ENCODE measurements around the gene ASAP2.

ASAP2 gene

GRCh38 chr2:9346885-9347284 lies 140.3 kb downstream of the ASAP2 start:
- H3K4me1 ChIP-seq: peaks cover 0 to 12% (median 0%) of the 10 kb centered on the region in 10 experiments; a peak in 3 of 20 replicates
- no peaks in the 10 kb centered on the region for H3K27me3 ChIP-seq
- no peaks in the 10 kb centered on the region for H4K20me1 ChIP-seq
- no peak for TF ChIP-seq Cebpa-rat (IDR thresholded peaks at IDR 0.05)
- no peak overlapping the region for H3K4me2 ChIP-seq
- peaks cover 77 to 100% (median 99%) of the 10 kb centered on the region in 11 experiments for H3K36me3 ChIP-seq
- no peak overlapping the region for H3K27ac ChIP-seq
- H3K4me3 ChIP-seq: no peak overlapping the region
- H3K9me3 ChIP-seq (replicated peaks in 1 of 11): peaks cover 0 to 9% (median 0%) of the 10 kb centered on the region in 11 experiments; a peak in 3 of 22 replicates
- no peak overlapping the region for H3K9ac ChIP-seq

GRCh38 chr2:9347411-9347881 lies 140.8 kb downstream of the ASAP2 start:
- Histone ChIP-seq H3K4me3 (no peak overlapping the region), H3K4me1 (peaks cover 0 to 12% (median 0%) of the 10 kb centered on the region in 10 experiments; a peak in 2 of 20 replicates), H4K20me1 (0 out of 22 replicates have a peak, but pooled peaks cover 0 to 2% (median 0%) of the 10 kb centered on the region in 11 experiments), H3K27ac (no peak overlapping the region), H3K9me3 (replicated peaks in 1 of 11) (peaks cover 0 to 3% (median 0%) of the 10 kb centered on the region in 11 experiments; a peak in 3 of 22 replicates), H3K27me3 (no peaks in the 10 kb centered on the region), H3K9ac (no peak overlapping the region), H3K4me2 (no peak overlapping the region), H3K36me3 (peaks cover 77 to 100% (median 99%) of the 10 kb centered on the region in 11 experiments)
- no peak for TF ChIP-seq Cebpa-rat (IDR thresholded peaks at IDR 0.05)

- no peaks in the 10 kb centered on the region for H3K9me3 ChIP-seq (replicated peaks in 1 of 11)
- peaks cover 89 to 100% (median 100%) of the 10 kb centered on the region in 11 experiments for H3K36me3 ChIP-seq
- H4K20me1 ChIP-seq: 0 out of 22 replicates have a peak, but pooled peaks cover 0 to 5% (median 0%) of the 10 kb centered on the region in 11 experiments
- H3K4me1 ChIP-seq: peaks cover 0 to 8% (median 0%) of the 10 kb centered on the region in 10 experiments; a peak in 3 of 20 replicates
- H3K27ac ChIP-seq: no peak overlapping the region
- TF ChIP-seq Cebpa-rat (IDR thresholded peaks at IDR 0.05): no peak
- no peak overlapping the region for H3K4me2 ChIP-seq
- H3K4me3 ChIP-seq: no peak overlapping the region
- no peaks in the 10 kb centered on the region for H3K27me3 ChIP-seq
- H3K9ac ChIP-seq: no peak overlapping the region
These were observed 147.7 kb downstream of the ASAP2 start for GRCh38 chr2:9354318-9354717.

- TF ChIP-seq Cebpa-rat (IDR thresholded peaks at IDR 0.05): no peak
- Histone ChIP-seq H3K36me3 (peaks cover 88 to 100% (median 100%) of the 10 kb centered on the region in 11 experiments), H3K4me2 (no peak overlapping the region), H3K9me3 (replicated peaks in 1 of 11) (no peaks in the 10 kb centered on the region), H3K4me3 (no peak overlapping the region), H3K9ac (no peak overlapping the region), H3K27ac (no peak overlapping the region), H3K27me3 (no peaks in the 10 kb centered on the region), H3K4me1 (peaks cover 0 to 8% (median 0%) of the 10 kb centered on the region in 10 experiments; a peak in 3 of 20 replicates), H4K20me1 (0 out of 22 replicates have a peak, but pooled peaks cover 0 to 5% (median 0%) of the 10 kb centered on the region in 11 experiments)
These were observed 148.7 kb downstream of the ASAP2 start for GRCh38 chr2:9355270-9355669.

- H3K27me3 ChIP-seq: no peaks in the 10 kb centered on the region
- no peak overlapping the region for H3K4me2 ChIP-seq
These were observed 149.1 kb downstream of the ASAP2 start for GRCh38 chr2:9355716-9356115.

GRCh38 chr2:9356261-9356660 lies 149.6 kb downstream of the ASAP2 start:
- Histone ChIP-seq H3K36me3 (peaks cover 86 to 100% (median 99%) of the 10 kb centered on the region in 11 experiments), H3K27me3 (no peaks in the 10 kb centered on the region), H3K27ac (no peak overlapping the region), H3K4me1 (peaks cover 0 to 8% (median 0%) of the 10 kb centered on the region in 10 experiments; a peak in 3 of 20 replicates), H3K9ac (no peak overlapping the region), H3K4me3 (no peak overlapping the region), H3K4me2 (no peak overlapping the region), H3K9me3 (replicated peaks in 1 of 11) (no peaks in the 10 kb centered on the region), H4K20me1 (0 out of 22 replicates have a peak, but pooled peaks cover 0 to 5% (median 0%) of the 10 kb centered on the region in 11 experiments)
- no peak for TF ChIP-seq Cebpa-rat (IDR thresholded peaks at IDR 0.05)

More at GRCh38 chr2:9355716-9356115, 149.1 kb downstream of the ASAP2 start:
- Histone ChIP-seq H3K9ac (no peak overlapping the region), H3K36me3 (peaks cover 86 to 100% (median 99%) of the 10 kb centered on the region in 11 experiments), H3K4me1 (peaks cover 0 to 8% (median 0%) of the 10 kb centered on the region in 10 experiments; a peak in 3 of 20 replicates), H3K4me3 (no peak overlapping the region), H3K27ac (no peak overlapping the region), H4K20me1 (0 out of 22 replicates have a peak, but pooled peaks cover 0 to 5% (median 0%) of the 10 kb centered on the region in 11 experiments), H3K9me3 (replicated peaks in 1 of 11) (no peaks in the 10 kb centered on the region)
- TF ChIP-seq Cebpa-rat (IDR thresholded peaks at IDR 0.05): no peak

- H3K4me1 ChIP-seq: peaks cover 0 to 8% (median 0%) of the 10 kb centered on the region in 10 experiments; a peak in 3 of 20 replicates
- H3K4me2 ChIP-seq: no peak overlapping the region
- no peaks in the 10 kb centered on the region for H3K9me3 ChIP-seq (replicated peaks in 1 of 11)
- H3K9ac ChIP-seq: no peak overlapping the region
- no peaks in the 10 kb centered on the region for H3K27me3 ChIP-seq
- TF ChIP-seq Cebpa-rat (IDR thresholded peaks at IDR 0.05): no peak
- peaks cover 84 to 100% (median 99%) of the 10 kb centered on the region in 11 experiments for H3K36me3 ChIP-seq
- no peak overlapping the region for H3K4me3 ChIP-seq
- no peaks in the 10 kb centered on the region for H4K20me1 ChIP-seq
- no peak overlapping the region for H3K27ac ChIP-seq
These were observed 152.2 kb downstream of the ASAP2 start for GRCh38 chr2:9358846-9359245.

- H3K36me3 ChIP-seq: peaks cover 85 to 100% (median 99%) of the 10 kb centered on the region in 11 experiments
- no peak overlapping the region for H3K4me3 ChIP-seq
- no peak overlapping the region for H3K4me2 ChIP-seq
- no peak for TF ChIP-seq Cebpa-rat (IDR thresholded peaks at IDR 0.05)
- no peaks in the 10 kb centered on the region for H3K27me3 ChIP-seq
- H3K9ac ChIP-seq: no peak overlapping the region
- no peak overlapping the region for H3K27ac ChIP-seq
- no peaks in the 10 kb centered on the region for H3K9me3 ChIP-seq (replicated peaks in 1 of 11)
- no peaks in the 10 kb centered on the region for H4K20me1 ChIP-seq
- H3K4me1 ChIP-seq: peaks cover 0 to 8% (median 0%) of the 10 kb centered on the region in 10 experiments; a peak in 3 of 20 replicates
These were observed 152.9 kb downstream of the ASAP2 start for GRCh38 chr2:9359463-9359862.

GRCh38 chr2:9360110-9360509 lies 153.5 kb downstream of the ASAP2 start:
- H3K9ac ChIP-seq: no peak overlapping the region
- no peaks in the 10 kb centered on the region for H3K27me3 ChIP-seq
- H3K9me3 ChIP-seq (replicated peaks in 1 of 11): no peaks in the 10 kb centered on the region
- H3K4me1 ChIP-seq: peaks cover 0 to 8% (median 0%) of the 10 kb centered on the region in 10 experiments; a peak in 3 of 20 replicates
- TF ChIP-seq Cebpa-rat (IDR thresholded peaks at IDR 0.05): no peak
- H3K36me3 ChIP-seq: peaks cover 84 to 100% (median 99%) of the 10 kb centered on the region in 11 experiments
- no peak overlapping the region for H3K4me2 ChIP-seq
- no peaks in the 10 kb centered on the region for H4K20me1 ChIP-seq
- no peak overlapping the region for H3K27ac ChIP-seq
- H3K4me3 ChIP-seq: no peak overlapping the region
